Stimulated activated CD4-positive, alpha-beta T cell treated with anti-CD3 and anti-CD28 coated beads, Interleukin-1b, Interleukin-23, amount 100 ng/mL, for 48 hours (primary cell): ENCODE measurements around the gene TENM4.

ENCODE experiments used
- DNase-seq: peaks from one replicate; pipeline ENCODE4 v3.0.0-alpha.2; 2020

TENM4 gene

GRCh38 chr11:79101656-79102055 lies 339.2 kb downstream of the TENM4 start:
- DNase-seq, result no peak

GRCh38 chr11:79100093-79100910 lies 340.5 kb downstream of the TENM4 start:
- peak; percentile 23 for DNase-seq

GRCh38 chr11:79098146-79098545 lies 342.7 kb downstream of the TENM4 start:
- DNase-seq, result no peak

- DNase-seq, result no peak
Measured at GRCh38 chr11:79097246-79097875, 343.5 kb downstream of the TENM4 start.

DNA sequence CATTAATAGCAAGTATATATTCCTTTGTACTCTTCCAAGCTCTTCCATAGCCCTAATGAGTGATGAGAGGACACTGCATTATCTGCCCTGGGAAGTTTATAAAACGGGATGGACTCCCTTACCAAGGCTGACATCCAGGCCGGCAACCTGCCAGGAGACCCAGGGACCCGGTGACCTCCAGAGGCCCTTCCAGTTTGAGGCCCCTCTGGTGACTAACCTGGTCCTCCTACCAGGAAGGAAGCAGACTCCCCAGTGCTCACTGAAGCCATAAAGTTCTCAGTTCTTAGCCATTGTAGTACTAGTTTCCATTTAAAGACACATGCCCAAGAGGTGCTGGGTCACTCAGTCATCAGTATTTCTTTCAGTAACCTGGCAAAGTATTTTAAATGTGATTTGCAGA lies 345.4 kb downstream of the TENM4 start:
- no peak for DNase-seq

DNA sequence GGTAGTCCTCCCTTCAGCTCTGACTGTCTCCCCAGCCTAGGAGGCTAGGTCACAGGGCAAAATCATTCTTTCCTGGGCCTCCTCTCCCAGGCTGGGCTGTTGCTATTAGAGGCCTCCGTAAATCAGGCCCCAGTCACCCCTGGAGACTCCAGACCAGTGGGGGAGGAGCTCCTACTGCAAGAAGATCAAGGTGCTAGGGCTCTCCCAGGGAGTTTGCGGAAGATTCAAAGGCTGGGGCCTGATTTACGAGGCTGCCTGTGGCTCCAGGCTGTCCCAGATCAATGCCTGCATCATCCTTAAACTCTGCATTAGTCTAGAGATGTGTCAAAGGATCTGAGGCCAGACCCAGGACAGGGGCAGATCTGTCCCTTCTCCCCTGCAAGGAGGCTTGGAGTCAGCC lies 346.2 kb downstream of the TENM4 start:
- no peak for DNase-seq

DNA sequence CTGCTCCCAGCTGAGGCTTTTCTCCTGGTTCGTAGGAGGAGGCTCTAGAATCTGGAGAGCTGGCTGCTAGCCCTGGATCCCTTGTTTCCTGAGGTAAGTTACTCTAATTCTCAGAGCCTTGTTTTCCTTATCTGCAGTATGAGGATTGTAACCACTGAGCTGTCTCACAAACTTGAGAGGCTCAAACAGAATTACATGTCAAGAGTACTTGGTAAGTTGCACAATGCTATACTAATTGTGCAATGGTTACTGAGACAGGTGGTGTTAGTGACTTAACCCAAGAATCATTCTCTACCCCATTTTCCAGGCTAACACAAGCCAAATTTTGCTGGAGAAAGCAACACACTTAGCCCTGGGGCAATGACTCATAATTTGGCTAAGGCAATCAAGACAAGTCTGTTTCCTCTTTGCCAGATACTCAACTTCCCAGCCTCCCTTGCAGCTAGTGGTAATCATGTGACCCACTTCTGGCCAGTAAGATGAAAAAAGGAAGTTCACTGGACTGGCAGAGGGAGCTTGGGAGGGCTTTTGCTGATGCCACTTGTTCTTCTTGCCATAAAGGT lies 348.0 kb downstream of the TENM4 start:
- DNase-seq, result no peak

GRCh38 chr11:79090191-79090705 lies 350.6 kb downstream of the TENM4 start:
- no peak for DNase-seq

DNA sequence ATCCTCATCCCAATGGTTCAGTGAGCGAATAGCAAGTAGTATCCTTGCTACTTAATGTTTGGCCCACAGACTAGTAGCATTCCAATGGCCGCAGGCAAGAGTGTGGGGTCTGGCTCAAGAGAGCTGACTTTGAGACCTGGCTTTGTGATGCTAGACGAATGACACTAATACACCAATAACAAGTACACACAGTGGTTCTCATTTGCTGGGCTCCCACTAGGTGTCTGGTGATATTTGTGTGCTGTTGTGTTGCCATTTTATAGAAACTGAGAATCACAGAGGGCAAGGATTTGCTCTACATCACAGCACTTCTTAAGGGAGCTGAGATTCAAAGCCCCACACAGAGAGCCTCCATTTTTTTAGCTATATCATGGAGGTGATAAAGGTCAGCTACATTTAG lies 351.2 kb downstream of the TENM4 start:
- no peak for DNase-seq

- no peak for DNase-seq
Measured at GRCh38 chr11:79088967-79089366, 351.9 kb downstream of the TENM4 start.

DNA sequence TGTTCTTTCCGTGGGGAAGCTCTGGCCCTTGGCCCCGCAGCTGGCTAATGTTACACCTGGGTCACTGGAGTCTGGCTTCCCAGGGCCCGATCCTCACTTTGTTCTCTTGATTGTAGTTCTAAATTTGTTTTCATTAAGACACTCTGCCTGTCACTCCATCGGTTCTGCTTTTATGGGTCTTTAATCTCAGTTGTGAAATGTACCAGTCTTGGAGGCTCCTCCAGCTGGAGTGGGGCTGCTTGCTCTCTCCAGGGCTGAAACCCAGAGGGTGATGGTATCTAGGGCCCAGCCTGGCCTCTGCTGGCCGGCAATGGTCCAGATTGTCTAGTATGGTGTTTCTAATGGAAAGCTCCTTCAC lies 352.9 kb downstream of the TENM4 start:
- no peak for DNase-seq

GRCh38 chr11:79087238-79087960 lies 353.4 kb downstream of the TENM4 start:
- DNase-seq, result no peak

- no peak for DNase-seq
Measured at GRCh38 chr11:79086056-79086455, 354.8 kb downstream of the TENM4 start.

- no peak for DNase-seq
Measured at GRCh38 chr11:79084382-79084781, 356.4 kb downstream of the TENM4 start.

DNA sequence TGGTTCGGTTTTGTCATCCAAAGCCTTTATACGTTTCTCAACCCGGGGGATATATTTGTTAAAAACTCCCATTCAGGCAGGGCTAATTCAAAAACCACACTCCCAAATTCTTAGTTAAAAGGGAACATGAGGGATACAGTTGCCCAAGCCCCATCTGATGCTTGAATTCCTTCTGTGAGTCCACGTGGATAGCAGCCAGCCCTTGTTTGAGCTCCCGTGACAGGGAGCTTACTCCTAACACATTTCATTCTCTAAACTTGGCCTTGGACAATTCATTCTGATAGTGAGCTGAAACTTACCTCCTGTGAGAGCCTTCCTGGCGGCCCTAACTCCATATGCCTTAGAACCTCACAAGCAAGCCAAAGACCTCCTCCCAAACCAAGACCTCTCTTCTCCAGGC lies 357.5 kb downstream of the TENM4 start:
- no peak for DNase-seq

GRCh38 chr11:79082907-79083306 lies 357.9 kb downstream of the TENM4 start:
- DNase-seq, result no peak

DNA sequence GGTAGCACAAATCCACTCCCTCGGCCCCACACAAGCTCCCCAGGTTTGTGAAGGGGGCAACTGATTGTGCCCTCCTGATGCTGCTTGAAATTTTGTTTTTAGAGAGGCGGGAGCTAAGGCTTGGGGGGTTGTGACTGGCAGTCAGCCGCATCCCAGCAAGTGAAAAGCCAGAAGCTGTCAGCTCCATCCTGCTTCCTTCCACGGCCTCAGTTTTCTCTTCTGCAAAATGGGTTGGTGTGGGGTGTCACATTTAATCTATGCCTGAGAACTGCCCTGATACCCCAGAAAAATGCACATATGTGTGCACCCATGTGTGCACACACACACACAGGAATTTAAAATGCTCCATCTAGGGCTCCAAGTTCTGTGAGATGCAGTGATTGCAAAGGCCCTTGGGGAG lies 358.6 kb downstream of the TENM4 start:
- no peak for DNase-seq

- DNase-seq, result no peak
Measured at GRCh38 chr11:79081471-79082031, 359.3 kb downstream of the TENM4 start.

- DNase-seq, result no peak
Measured at GRCh38 chr11:79080551-79080950, 360.3 kb downstream of the TENM4 start.

- DNase-seq, result no peak
Measured at GRCh38 chr11:79078999-79079398, 361.8 kb downstream of the TENM4 start.

- no peak for DNase-seq
Measured at GRCh38 chr11:79078456-79078855, 362.4 kb downstream of the TENM4 start.

GRCh38 chr11:79077702-79078330 lies 363.0 kb downstream of the TENM4 start:
- DNase-seq, result no peak
